ENCODE measurements around the gene ATP10B. TPM values are rescaled to one million over a fixed set of nuclear protein-coding genes. Genes with fewer than 3 reads are reported as not detected.

The ATP10B gene
- total RNA-seq, 1 experiment from 2014 or later = 0.11 TPM

- Mint-ChIP-seq H3K27me3 (ENCODE audit: low read depth) (no peaks in the 10 kb centered on the region; the same call in none of the 2 replicates), H3K9me3 (no peaks in the 10 kb centered on the region; the same call in 1 of the 2 replicates), H3K4me3 (no peak overlapping the region), H3K27ac (no peak overlapping the region), H3K36me3 (no peaks in the 10 kb centered on the region), H3K4me1 (peaks cover 8% of the 10 kb centered on the region)
- ChIA-PET CTCF (no interaction called here), POLR2A (no interaction called here)
- ATAC-seq (no peak), DNase-seq (ENCODE audit: low spot score) (no peak)
- TF ChIP-seq TCF7 (CRISPR knock-in tag; IDR thresholded peaks at IDR 0.05; ENCODE audit: low read depth) = no peak
Observed at GRCh38 chr5:160792281-160792680, 59.7 kb downstream of the ATP10B start.

GRCh38 chr5:160789219-160789859 is 62.7 kb downstream of the ATP10B start:
- ATAC-seq (no peak), DNase-seq (ENCODE audit: low spot score) (no peak)
- TF ChIP-seq HMGXB4 (CRISPR knock-in tag; IDR thresholded peaks at IDR 0.05) (no peak), CBFB (CRISPR knock-in tag; IDR thresholded peaks at IDR 0.05; ENCODE audit: low read depth) (no peak), ZNF263 (CRISPR knock-in tag; IDR thresholded peaks at IDR 0.05; ENCODE audit: low read depth) (no peak), MYBL2 (CRISPR knock-in tag; IDR thresholded peaks at IDR 0.05) (no peak), ZNF396 (CRISPR knock-in tag; IDR thresholded peaks at IDR 0.05; ENCODE audit: borderline replicate concordance) (no peak), PRDM15 (CRISPR knock-in tag; IDR thresholded peaks at IDR 0.05) (no peak)
- H3K9me3 Mint-ChIP-seq = no peaks in the 10 kb centered on the region; the same call in 1 of the 2 replicates
- H3K4me3 Mint-ChIP-seq = no peak overlapping the region
- no peaks in the 10 kb centered on the region; the same call in none of the 2 replicates for H3K27me3 Mint-ChIP-seq (ENCODE audit: low read depth)
- H3K4me1 Mint-ChIP-seq = peaks cover 12% of the 10 kb centered on the region
- ChIA-PET POLR2A (no interaction called here), CTCF (interaction anchor here (2.5 kb wide), 1 partner anchor 351 kb away, joined by 14 read pairs; no protein-coding TSS in a partner anchor)
- no peaks in the 10 kb centered on the region for H3K36me3 Mint-ChIP-seq
- no peak overlapping the region for H3K27ac Mint-ChIP-seq

GRCh38 chr5:160788102-160788660 is 63.8 kb downstream of the ATP10B start:
- no peaks in the 10 kb centered on the region; the same call in 1 of the 2 replicates for H3K9me3 Mint-ChIP-seq
- ATAC-seq (no peak), DNase-seq (ENCODE audit: low spot score) (no peak)
- peaks cover 14% of the 10 kb centered on the region for H3K4me1 Mint-ChIP-seq
- ChIA-PET CTCF (interaction anchor here (1.2 to 2.5 kb wide), 5 partner anchors 43 to 350 kb away, joined by 3 to 14 read pairs (median 5); no protein-coding TSS in a partner anchor), POLR2A (no interaction called here)
- no peaks in the 10 kb centered on the region for H3K36me3 Mint-ChIP-seq
- H3K4me3 Mint-ChIP-seq = no peak overlapping the region
- H3K27ac Mint-ChIP-seq = no peak overlapping the region
- H3K27me3 Mint-ChIP-seq (ENCODE audit: low read depth) = no peaks in the 10 kb centered on the region; the same call in none of the 2 replicates
- TF ChIP-seq NR1H2 (CRISPR knock-in tag; IDR thresholded peaks at IDR 0.05) = no peak
- TF ChIP-seq ZNF263 (CRISPR knock-in tag; IDR thresholded peaks at IDR 0.05; ENCODE audit: low read depth) = no peak
- TF ChIP-seq ZBTB43 (CRISPR knock-in tag; IDR thresholded peaks at IDR 0.05) = no peak
- no peak for TF ChIP-seq ZNF396 (CRISPR knock-in tag; IDR thresholded peaks at IDR 0.05; ENCODE audit: borderline replicate concordance)
- TF ChIP-seq ZNF232 (CRISPR knock-in tag; IDR thresholded peaks at IDR 0.05) = no peak
- TF ChIP-seq TEAD1 (CRISPR knock-in tag; IDR thresholded peaks at IDR 0.05) = no peak
- no peak for TF ChIP-seq ARID4B (CRISPR knock-in tag; IDR thresholded peaks at IDR 0.05; ENCODE audit: borderline replicate concordance)
- no peak for TF ChIP-seq ZNF512 (CRISPR knock-in tag; IDR thresholded peaks at IDR 0.05; ENCODE audit: borderline replicate concordance)
- no peak for TF ChIP-seq E2F4 (CRISPR knock-in tag; IDR thresholded peaks at IDR 0.05; ENCODE audit: borderline replicate concordance, low read depth)

Measured in WTC11 (cell line).